ENCODE data around the gene RBM33.

Gene RBM33

GRCh38 chr7:155694851-155695250, 50.4 kb downstream of the RBM33 start:
- no peak for DNase-seq (ENCODE audit: low spot score)

DNA sequence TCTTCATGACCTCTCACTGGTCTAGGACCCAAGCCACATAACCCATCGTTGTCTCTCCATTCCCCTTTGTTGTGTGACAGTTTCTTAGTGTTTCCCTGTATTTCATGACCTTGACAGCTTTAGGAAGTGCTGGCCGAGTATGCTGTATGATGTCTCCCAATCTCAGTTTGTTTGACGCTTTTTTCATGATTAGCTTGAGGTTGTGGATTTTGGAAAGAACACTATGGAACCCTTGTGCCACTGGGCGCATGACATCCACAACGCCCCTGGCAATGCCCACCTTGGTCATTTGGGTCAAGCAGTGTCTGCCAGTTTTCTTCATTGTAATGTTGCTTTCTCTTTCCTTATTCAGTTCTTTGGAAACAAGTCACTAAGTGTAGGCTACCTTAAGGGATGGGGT, 52.3 kb downstream of the RBM33 start:
- no peak for DNase-seq (ENCODE audit: low spot score)

DNA sequence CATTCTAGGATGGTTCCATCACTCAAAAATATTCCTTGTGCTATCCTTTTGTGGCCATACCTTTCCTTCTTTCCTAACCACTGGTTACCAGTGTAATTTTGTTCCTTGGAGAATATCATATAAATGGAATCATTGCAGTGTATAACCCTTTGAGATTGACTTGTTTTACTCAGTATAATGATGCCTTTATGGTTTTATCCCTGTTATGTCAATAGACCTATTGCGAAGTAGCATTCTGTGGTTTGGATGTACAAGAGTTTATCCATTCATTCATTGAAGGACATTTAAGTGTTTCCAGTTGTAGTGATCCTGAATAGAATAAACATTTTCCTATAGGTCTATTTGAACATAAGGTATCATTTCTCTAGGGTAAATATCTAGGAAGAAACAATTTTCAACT, 54.2 kb downstream of the RBM33 start:
- no peak for DNase-seq (ENCODE audit: low spot score)

GRCh38 chr7:155699180-155699579, 54.7 kb downstream of the RBM33 start:
- no peak for DNase-seq (ENCODE audit: low spot score)

GRCh38 chr7:155700847-155701246, 56.4 kb downstream of the RBM33 start:
- DNase-seq (ENCODE audit: low spot score) = no peak

DNA sequence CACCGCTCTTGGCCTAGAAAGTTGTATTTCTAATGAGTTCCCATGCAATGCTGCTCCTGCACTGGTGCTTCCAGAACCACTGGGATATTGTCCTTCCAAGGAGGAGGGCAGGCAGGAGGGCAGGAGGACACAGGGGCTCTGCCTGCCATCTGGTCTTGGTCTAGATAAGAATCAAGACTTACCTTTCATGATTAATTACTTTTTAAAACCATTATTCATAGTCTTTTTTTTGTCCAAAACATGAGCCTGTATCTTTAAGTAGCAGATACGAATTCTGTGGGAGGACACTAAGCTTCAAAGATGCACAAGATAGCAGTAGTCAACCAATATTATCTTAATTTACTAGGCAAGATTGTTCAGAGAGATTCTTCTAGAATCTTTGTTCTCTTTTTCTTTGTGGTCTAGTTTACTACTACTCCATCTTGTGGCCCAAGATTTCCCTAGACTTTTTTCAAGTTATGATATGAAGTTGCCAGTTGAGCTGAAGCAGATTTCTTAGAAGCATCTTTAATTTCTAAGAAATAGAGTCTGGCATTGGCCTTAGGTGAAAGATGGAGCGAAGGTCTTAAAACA, 57.6 kb downstream of the RBM33 start:
- no peak for DNase-seq (ENCODE audit: low spot score)

GRCh38 chr7:155702616-155703015, 58.2 kb downstream of the RBM33 start:
- DNase-seq (ENCODE audit: low spot score) = no peak

GRCh38 chr7:155705623-155706360, 61.3 kb downstream of the RBM33 start:
- DNase-seq (ENCODE audit: low spot score) = no peak

- no peak for DNase-seq (ENCODE audit: low spot score)
These were observed 61.9 kb downstream of the RBM33 start for GRCh38 chr7:155706376-155706775.

- DNase-seq (ENCODE audit: low spot score) = no peak
These were observed 65.0 kb downstream of the RBM33 start for GRCh38 chr7:155709453-155709852.

DNA sequence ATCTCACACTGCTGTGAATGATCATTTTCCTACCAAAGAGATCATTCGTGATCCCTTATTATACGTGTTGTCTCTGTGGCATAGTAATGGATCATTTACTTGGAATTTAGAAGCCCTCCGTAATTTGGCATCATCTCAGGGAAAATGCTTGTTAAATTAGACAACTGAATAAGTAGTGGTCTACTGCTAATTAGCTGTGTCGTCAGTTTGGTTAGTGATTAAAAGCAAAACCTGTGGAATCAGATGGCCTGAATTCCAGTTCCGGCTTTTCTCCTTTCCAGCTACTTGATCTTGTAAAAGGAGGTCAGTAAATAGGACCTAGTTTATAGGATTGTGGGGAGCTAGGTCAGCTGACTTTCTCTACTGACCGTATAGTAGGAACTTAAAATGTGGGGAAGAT, 65.6 kb downstream of the RBM33 start:
- DNase-seq (ENCODE audit: low spot score) = no peak

DNA sequence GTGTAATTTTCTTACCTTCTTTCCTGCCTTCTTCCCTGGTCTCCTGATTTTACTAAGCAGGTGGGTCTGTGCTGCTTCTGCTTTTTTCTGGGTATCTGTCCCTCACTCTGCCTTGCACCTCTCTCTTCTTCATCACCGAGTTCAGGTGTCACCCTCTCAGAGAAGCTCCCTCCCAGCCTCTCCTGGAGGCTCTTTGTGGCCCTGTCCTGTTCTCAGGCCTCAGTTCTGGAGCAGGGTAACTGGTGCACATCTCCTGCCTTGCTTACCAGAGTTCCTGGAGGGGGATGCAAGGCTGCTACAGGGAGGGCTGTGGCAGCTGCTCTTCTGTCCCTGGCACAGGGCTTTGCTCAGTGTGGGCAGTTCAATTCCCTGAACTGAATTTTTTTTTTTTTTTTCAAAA, 66.1 kb downstream of the RBM33 start:
- no peak for DNase-seq (ENCODE audit: low spot score)

DNA sequence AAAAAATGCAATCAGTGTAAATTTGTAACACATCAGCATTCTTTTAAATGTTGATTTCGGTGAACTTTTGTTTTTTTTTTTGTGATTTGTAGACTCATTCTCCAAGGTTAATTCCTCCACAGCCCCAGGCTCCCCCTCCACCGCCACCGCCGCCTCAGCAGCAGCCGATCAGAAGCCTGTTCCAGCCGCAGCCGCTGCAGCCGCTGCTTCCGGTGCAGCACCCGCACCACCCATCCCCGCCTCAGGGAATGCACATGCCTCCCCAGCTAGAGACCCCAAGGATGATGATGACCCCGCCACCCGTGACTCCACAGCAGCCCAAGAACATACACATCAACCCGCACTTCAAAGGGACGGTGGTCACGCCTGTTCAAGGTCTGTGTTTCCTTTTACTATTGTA, 66.6 kb downstream of the RBM33 start:
- no peak for DNase-seq (ENCODE audit: low spot score)

GRCh38 chr7:155713384-155713783, 68.9 kb downstream of the RBM33 start:
- DNase-seq (ENCODE audit: low spot score) = peak; percentile 58

DNA sequence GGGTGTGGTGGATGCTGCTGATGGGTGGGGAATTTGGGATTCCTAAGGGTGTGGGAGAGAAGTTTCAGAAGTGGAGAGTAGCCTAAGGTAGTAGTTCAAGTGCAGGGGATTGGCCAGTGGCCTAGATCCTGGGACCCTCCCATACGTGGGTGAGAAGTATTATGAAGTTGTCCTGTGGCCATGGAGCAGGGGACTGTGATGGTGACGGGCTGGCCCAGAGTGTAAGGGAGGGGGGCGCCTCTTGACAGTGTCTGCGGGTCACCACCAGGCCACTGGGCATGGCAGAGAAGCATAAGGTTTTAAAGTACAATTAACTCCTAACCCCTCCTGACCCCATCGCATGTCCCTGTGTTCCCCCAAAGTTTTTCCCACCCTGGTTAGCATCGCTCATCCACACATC, 70.2 kb downstream of the RBM33 start:
- no peak for DNase-seq (ENCODE audit: low spot score)

GRCh38 chr7:155715111-155715805, 70.8 kb downstream of the RBM33 start:
- no peak for DNase-seq (ENCODE audit: low spot score)

DNA sequence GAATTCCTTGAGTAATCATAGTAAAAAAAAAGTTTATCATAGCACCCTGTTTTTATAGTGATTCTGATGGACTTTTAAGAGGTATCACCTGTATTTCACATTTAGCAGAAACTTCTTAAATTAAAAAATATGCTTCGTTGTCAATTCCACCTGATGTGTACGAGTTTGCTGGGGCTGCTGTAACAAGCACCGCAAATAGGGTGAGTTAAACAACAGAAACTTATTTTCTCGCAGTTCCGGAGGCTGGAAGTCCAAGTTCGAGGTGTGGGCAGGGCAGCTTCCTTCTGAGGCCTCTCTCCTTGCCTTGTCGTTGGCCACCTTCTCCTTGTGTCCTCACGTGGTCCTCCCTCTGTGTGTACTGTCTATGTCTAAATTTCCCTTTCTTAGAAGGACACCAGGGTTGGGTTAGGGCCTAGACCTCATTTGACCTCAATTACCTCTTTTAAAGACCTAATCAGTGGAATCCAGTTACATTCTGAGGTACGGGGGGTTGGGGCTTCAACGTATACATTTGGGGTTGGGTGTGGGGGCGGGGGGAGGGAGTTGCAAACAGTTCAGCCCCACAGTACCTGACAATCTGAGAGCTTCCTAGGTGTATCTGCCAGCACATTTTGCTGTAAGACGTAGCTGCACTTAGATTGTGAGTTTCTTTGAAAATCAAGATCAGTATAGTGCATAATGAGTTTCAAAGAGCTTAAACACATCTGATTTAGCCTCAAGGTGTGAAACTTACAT, 72.7 kb downstream of the RBM33 start:
- DNase-seq (ENCODE audit: low spot score) = no peak

- no peak for DNase-seq (ENCODE audit: low spot score)
These were observed 76.6 kb downstream of the RBM33 start for GRCh38 chr7:155721056-155721455.

- DNase-seq (ENCODE audit: low spot score) = no peak
These were observed 77.7 kb downstream of the RBM33 start for GRCh38 chr7:155722118-155722517.

GRCh38 chr7:155722936-155723335, 78.5 kb downstream of the RBM33 start:
- no peak for DNase-seq (ENCODE audit: low spot score)

- no peak for DNase-seq (ENCODE audit: low spot score)
These were observed 80.0 kb downstream of the RBM33 start for GRCh38 chr7:155724327-155725005.

- no peak for DNase-seq (ENCODE audit: low spot score)
These were observed 80.5 kb downstream of the RBM33 start for GRCh38 chr7:155725006-155725355.
